Brain pericyte (primary cell): ENCODE data around the gene IFITM1.
"Not testable (repeated sequence)": the region's sequence is repeated elsewhere in the genome, so short reads cannot be mapped to it uniquely, and the experiment has no call there.

Experiments used
- DNase-seq: peaks from one replicate; pipeline ENCODE4 v3.0.0-alpha.2; 2012; ENCODE audit warnings: low read depth, low spot score

Gene IFITM1

DNA sequence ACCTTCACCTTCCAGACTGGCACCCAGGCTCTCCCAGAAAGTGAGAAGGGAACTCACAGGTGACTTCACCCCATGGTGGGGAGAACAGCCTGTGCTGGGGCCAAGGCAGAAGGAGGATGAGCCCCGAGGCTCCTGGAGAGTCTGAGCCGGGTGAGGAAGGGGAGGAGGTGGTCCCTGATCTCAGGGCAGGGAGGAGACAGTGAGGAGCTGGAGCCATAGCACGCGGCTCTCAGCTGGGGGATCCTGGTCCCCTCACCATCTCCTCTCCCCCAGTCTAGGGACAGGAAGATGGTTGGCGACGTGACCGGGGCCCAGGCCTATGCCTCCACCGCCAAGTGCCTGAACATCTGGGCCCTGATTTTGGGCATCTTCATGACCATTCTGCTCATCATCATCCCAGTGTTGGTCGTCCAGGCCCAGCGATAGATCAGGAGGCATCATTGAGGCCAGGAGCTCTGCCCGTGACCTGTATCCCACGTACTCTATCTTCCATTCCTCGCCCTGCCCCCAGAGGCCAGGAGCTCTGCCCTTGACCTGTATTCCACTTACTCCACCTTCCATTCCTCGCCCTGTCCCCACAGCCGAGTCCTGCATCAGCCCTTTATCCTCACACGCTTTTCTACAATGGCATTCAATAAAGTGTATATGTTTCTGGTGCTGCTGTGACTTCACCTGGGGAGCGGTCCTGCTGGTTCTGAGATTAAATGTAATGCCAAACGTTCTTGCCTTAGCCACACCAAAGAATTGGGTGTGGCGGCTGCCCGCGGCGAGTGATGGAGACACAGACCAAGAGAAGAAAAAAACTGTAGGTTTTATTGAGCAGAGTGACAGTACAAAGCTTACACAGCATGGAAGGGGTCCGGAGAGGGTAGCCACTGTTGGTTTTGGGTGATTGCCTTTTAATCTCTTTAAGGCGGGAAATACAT, 4.8 kb upstream of the IFITM1 start:
- DNase-seq, result not testable (repeated sequence)

DNA sequence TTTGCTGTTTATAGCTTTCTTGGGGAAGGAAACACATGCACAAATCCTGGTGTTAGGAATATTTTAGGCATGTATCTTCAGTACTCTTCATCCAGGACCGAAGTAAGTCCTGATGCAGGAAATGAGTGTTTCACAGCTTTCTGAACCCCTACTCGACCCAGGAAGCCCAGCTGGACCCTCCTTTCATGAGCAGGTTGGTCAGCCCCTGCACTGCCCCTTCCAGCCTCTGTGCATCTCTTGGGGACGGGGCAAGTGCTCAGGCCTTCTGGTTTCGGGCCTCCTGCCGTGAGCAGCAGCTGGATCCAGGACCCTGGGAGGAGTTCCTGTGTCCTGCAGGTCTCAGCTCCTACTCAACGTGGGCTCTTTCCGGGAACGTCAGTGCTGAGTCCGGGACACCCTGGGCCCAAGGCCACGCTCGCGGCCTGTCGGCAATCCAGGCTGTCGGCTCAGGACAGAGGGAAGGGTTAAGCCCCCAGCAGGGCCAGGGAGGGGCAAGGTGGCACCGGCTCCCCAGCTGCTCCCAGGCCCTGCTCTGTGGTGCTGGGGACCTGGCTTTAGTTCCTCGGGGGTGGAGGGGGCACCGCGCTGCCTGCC, 3.8 kb upstream of the IFITM1 start:
- not testable (repeated sequence) for DNase-seq

DNA sequence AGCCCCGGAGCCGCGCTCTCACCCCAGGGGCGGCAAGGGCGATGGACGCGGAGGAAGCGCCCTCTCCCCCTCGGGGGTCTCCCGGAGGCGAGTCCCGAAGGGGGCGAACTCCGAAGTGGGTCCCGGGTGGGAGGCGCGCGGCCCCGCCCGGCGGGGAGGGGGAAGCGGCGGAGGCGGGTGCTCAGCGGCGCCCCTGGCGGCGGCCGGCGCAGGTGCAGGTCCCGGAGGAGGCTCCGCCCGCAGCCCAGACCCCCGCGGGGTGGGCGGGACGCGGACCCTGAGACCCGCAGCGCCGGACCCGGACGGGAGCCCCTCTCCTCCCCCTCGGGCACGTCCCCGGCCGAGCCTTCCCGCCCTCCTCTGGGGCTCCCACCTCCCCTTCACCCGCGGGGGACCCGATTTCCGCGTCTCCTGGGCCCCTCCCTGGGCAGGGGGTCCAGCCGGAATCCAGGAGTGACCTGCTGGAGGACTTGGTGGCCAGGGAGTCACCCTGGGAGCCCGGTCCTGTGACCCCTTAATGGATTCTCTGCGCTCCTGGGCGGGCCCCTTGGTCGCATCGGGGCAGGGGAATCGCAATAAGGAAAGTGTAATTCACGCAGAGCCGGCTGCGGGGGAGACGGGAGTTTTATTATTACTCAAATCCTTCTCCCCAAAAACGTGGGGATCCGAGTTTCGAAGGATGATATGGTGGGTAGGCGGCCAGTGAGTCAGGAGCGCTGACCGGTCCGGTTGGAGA, 2.7 kb upstream of the IFITM1 start:
- DNase-seq, result not testable (repeated sequence)

DNA sequence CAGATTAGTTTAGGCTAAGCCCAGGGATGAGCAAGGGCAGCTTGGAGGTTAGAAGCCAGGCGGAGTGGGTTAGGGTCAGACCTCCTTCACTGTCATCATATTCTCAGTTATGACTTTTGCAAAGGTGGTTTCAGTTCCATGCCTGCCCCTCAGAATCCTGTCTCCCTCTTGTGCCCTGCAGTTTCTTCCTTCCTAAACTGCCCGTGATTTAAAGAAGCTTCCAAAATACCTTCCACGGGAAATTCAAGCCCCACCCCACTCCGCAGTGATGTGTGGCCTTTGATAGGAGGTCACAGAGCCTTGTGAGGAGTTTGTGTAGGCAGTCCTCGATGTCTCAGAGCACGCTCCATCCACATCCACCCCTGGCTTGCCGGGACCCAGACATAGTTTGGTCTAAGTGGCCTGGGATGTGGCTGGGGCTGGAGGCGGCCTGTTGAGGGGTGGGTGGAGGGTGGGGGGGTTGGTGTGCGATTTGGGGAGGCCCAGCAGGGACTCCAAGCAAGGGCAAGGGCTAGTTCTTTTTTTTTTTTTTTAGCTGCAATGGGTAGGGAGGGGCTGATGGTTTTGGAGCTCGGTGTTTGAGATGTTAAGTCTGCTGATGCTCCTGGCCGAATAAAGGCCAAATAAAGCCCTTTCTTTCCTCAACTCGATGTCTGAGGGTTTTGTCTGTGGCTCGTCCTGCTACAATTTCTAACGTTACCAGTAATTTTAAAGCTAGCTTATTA, 1.6 kb upstream of the IFITM1 start:
- no peak for DNase-seq

DNA sequence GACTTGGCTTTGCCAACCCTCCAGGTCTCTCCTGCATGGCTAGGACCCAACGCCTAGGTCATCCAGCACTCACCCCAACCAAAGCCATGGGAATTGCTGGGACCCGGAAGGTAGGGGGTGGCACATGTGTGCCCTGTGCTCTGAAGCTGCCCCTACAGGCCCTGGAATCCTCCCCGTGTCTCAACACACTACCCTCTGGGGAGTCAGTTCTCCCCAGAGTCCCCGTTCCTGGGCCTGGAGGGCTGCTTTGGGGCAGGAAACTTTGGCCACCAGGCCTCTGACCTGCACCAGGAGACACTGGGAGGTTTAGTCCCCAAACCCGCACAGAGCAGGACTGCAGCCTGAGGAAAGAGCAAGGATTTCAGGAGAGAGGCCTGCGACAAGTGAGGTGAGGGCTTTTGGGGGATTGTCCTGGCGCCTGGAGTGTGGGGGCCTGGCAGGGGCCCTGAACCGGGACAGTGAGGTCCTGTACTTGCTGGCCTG, 495 bp upstream of the IFITM1 start:
- no peak for DNase-seq

DNA sequence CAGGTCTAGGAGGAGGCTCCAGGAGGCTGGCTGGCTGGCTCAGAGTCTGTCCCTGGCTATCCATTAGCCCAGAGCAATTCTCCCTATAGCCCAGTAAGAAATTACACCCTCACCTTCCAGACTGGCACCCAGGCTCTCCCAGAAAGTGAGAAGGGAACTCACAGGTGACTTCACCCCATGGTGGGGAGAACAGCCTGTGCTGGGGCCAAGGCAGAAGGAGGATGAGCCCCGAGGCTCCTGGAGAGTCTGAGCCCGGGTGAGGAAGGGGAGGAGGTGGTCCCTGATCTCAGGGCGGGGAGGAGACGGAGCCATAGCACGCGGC, 675 bp downstream of the IFITM1 start:
- not testable (repeated sequence) for DNase-seq

DNA sequence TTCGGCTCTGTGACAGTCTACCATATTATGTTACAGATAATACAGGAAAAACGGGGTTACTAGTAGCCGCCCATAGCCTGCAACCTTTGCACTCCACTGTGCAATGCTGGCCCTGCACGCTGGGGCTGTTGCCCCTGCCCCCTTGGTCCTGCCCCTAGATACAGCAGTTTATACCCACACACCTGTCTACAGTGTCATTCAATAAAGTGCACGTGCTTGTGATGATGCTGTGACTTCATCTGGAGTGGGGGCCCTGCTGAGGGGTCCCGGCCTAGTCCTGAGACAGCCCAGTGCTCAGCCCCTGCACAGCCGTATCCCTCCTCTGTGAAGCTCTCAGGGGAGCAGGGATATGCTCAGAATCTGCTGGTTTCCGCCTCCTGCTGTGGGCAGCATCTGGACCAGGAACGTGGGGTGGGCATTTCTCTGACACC, 1.2 kb downstream of the IFITM1 start:
- no peak for DNase-seq

DNA sequence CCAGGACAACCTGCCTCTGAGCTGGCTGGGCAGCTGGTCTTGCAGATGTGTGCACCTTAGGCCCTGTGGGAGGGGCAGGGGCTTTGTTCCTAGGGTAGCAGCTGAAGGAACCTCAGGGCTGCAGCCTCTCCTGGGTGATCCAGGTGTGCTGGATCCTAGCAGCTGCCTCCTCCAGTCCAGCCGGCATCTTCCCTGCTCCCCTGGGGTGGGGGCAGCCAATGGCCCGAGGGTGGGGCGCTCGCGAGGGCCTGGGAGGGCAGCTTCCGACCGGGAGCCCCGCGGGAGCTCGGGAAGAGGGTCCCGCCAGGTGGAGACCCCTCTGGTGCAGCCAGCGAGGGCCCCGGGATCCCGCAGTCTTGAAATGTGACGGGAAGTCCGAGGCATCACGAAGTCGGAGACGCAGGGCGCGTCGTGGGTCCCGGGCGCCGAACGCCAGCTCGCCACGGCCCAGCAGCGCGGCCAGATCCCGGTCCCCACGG, 1.7 kb downstream of the IFITM1 start:
- DNase-seq, result no peak

DNA sequence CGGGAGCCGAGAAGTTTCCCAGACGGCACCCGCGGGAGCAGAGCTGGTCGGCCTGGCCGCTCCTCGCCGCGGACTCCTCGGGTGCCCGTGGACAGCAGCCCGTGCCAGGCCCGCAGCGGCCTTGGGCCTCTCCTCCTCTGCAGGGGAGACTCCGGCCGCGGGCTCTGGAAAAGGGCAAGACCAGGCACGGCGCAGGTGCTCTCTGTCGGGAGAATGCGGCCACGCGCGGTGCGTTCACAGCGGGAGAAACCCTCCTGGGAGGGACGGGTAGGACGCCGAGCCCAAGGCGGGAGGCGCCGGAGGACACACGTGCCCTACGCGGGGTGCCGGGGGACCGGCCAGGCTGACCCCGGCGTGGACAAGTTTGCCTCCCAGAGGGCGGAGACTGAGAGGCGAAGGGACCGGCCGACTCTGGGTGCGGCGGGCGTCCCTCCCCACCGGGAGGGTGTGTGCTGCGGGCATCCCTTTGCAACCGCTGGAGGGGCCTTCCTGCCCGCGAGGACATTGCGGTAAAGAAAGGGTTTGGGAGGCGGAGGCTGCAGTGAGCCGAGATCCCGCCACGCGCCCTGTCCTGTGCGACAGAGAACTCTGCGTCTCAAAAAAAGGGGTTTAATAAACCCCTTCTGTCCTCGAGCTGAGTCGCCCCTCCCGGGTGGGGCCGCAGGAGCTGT, 2.3 kb downstream of the IFITM1 start:
- DNase-seq, result no peak

DNA sequence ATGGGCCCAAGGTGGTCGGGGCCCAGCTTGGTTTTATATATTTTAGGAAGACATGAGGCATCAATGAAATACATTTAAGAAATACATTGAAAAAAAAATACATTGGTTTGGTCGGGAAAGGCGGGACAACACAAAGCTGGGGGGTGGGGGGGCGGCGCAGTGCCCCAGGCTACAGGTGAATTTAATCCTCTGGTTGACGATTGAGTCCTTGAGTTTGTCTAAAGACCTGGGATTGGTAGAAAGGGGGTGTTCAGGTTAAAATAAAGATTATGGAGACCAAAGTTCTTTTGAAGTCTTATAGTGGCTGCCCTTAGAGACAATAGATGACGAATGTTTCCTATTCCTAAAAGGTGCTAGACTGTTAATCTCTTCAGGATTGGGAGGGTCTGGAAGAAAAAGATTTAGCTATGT, 3.1 kb downstream of the IFITM1 start:
- no peak for DNase-seq

DNA sequence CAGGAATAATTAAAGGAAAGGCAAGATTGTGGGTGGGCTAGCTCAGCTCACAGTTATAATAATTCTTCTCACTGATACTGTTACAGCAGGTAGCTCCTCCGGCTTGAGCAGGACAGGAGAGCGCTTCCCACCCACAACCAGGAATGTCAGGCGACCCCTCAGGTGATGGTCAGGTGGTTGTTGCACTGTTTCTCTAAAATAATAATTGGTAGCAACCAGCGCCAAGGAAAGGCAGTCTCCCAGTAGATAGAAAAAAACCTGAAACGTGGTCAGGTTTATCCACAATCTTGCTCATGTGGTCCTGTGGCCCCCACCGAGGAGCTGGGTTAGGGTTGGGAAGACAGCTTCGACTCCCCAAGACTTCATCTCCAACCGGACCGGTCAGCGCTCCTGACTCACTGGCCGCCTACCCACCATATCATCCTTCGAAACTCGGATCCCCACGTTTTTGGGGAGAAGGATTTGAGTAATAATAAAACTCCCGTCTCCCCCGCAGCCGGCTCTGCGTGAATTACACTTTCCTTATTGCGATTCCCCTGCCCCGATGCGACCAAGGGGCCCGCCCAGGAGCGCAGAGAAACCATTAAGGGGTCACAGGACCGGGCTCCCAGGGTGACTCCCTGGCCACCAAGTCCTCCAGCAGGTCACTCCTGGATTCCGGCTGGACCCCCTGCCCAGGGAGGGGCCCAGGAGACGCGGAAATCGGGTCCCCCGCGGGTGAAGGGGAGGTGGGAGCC, 4.0 kb downstream of the IFITM1 start:
- not testable (repeated sequence) for DNase-seq

DNA sequence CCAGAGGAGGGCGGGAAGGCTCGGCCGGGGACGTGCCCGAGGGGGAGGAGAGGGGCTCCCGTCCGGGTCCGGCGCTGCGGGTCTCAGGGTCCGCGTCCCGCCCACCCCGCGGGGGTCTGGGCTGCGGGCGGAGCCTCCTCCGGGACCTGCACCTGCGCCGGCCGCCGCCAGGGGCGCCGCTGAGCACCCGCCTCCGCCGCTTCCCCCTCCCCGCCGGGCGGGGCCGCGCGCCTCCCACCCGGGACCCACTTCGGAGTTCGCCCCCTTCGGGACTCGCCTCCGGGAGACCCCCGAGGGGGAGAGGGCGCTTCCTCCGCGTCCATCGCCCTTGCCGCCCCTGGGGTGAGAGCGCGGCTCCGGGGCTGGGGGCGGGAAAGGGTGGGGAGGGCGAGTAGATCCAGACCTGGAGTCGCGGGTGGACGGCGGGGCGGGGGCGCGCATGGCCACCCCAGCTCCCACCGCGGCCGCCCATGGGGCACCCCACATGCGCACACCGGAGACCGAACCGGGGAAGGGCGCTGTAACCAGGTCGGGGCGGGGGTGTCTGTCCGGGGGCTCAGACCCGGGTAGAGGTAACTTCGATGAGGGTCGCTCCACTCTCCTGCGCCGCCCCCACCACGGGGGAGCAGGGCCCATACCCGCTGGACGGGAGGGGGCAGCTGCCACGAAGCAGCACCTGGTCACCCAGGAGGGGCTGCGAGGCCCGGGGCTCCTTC, 4.7 kb downstream of the IFITM1 start:
- not testable (repeated sequence) for DNase-seq

DNA sequence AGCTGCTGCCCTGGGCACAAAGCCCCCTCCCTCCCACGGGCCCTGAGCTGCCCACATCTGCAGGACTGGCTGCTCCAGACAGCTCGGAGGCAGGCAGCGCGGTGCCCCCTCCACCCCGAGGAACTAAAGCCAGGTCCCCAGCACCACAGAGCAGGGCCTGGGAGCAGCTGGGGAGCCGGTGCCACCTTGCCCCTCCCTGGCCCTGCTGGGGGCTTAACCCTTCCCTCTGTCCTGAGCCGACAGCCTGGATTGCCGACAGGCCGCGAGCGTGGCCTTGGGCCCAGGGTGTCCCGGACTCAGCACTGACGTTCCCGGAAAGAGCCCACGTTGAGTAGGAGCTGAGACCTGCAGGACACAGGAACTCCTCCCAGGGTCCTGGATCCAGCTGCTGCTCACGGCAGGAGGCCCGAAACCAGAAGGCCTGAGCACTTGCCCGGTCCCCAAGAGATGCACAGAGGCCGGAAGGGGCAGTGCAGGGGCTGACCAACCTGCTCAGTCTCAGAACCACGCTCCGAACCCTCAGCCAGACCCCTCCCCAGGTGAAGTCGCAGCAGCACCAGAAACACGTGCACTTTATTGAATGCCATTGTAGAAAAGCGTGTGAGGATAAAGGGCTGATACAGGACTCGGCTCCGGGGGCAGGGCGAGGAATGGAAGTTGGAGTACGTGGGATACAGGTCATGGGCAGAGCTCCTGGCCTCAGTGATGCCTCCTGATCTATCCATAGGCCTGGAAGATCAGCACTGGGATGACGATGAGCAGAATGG, 5.5 kb downstream of the IFITM1 start:
- not testable (repeated sequence) for DNase-seq

DNA sequence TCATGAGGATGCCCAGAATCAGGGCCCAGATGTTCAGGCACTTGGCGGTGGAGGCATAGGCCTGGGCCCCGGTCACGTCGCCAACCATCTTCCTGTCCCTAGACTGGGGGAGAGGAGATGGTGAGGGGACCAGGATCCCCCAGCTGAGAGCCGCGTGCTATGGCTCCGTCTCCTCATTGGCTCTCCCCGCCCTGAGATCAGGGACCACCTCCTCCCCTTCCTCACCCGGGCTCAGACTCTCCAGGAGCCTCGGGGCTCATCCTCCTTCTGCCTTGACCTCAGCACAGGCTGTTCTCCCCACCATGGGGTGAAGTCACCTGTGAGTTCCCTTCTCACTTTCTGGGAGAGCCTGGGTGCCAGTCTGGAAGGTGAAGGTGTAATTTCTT, 6.0 kb downstream of the IFITM1 start:
- not testable (repeated sequence) for DNase-seq

DNA sequence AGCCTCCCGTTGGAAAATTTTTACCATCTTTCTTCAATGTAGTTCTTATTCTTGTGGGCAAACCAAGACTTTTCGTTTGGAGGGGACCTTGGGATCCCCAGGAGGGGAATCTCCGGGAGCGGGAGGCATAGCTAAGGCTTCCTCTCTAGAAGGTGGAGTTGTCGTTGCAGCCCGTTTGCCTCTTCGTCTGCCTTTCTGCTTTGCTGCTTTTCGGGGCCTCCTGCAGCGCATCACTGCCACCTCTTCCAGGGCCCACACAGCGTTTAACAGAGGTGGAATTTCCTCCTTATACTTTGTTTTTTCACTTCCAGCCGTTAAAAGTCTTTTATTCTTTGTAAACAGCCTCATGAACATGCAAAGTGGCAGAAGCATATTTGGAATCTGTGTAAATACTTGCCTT, 10.3 kb downstream of the IFITM1 start:
- no peak for DNase-seq

DNA sequence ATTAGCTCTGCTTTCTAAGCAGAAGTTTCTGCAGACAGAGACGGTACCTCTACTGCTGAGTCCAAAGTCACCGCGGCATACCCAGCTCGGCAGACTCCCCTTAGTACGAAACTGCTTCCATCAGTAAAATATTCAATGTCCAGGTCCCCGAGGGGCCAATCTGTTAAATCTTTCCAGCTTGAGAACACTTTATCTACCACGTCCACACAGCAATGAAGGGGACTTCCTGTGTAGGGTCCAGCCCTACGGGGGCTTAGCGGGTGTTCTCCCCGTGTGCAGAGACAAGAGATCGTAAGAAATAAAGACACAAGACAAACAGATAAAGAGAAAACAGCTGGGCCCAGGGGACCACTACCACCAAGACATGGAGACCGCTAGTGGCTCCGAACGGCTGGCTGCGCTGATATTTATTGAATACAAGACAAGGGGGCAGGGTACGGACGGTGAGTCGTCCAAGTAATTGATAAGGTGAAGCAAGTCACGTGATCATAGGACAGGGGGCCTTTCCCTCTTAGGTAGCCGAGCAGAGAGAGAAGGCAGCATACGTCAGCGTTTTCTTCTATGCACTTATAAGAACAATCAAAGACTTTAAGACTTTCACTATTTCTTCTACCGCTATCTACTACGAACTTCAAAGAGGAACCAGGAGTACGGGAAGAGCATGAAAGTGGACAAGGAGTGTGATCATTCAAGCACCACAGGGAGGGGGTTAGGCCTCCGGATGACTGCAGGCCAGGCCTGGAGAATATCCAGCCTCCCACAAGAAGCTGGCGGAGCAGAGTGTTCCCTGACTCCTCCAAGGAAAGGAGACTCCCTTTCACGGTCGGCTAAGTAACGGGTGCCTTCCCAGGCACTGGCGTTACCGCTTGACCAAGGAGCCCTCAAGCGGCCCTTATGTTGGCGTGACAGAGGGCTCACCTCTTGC, 11.0 kb downstream of the IFITM1 start:
- not testable (repeated sequence) for DNase-seq

DNA sequence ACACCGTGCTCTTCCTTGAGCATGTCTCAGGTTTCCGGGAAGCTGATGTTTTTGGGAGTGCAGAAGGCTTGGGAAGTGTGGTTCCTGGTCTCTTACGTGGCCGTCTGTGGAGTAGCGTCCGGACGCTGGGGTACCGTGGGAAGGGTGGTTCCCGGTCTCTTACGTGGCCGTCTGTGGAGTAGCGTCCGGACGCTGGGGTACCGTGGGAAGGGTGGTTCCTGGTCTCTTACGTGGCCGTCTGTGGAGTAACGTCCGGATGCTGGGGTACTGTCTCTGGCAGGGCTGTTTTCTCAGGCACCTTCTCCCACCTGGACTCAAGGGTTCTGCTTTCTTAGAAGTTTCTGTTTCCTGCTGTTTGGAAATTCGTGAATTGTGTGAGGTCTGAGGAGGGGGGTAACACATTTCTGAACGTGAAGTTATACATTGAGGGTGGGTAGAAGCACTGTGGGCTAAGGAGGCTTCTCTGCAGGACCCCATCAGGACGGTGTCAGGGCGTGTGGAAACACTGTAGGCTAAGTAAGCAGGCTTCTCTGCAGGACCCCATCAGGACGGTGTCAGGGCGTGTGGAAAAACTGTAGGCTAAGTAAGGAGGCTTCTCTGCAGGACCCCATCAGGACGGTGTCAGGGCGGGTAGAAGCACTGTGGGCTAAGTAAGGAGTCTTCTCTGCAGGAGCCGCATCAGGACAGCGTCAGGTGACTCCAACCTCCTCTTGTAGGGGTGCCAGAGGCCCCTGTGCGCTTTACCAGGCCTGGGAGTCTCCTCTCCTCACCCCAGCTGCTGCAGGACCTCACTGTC, 12.2 kb downstream of the IFITM1 start:
- DNase-seq, result no peak
